Natural killer cell (primary cell): ENCODE results near the gene DAZAP1. TPM values are rescaled to one million over a fixed set of nuclear protein-coding genes. Genes with fewer than 3 reads are reported as not detected.

ENCODE experiments used
- ATAC-seq, 3 donors: fragments of 150-1000 bp in 2 of 3; fragments of 200-7000 bp in 1 of 3; cut with Tn5 transposase; 1 replicate in 1 of 3; 2 replicates in 2 of 3; pipeline ENCODE4 v1.10.0; 2021; ENCODE audit warnings: mild to moderate bottlenecking in 2 of 3, moderate library complexity in 2 of 3
- DNase-seq, 2 donors: peaks; one replicate each; pipeline versions ENCODE4 v3.0.0 to v3.0.0-alpha.2; 2013 to 2021; ENCODE audit warnings: mixed read lengths in 1 of 2
- H3K27ac ChIP-seq: one replicate; pipeline ENCODE4 v1.5.1; 2013; ENCODE audit warnings: mild to moderate bottlenecking, low read length
- H3K27me3 ChIP-seq: one replicate; pipeline ENCODE4 v1.6.1; 2013; ENCODE audit warnings: low read length; ENCODE audit not compliant: control insufficient read depth, insufficient read depth
- H3K36me3 ChIP-seq: one replicate; pipeline ENCODE4 v1.6.1; 2013; ENCODE audit warnings: low read length; ENCODE audit not compliant: control insufficient read depth, insufficient read depth
- H3K4me1 ChIP-seq: one replicate; pipeline ENCODE4 v1.6.1; 2013; ENCODE audit warnings: low read length; ENCODE audit not compliant: control insufficient read depth, insufficient read depth
- H3K4me3 ChIP-seq: one replicate; pipeline ENCODE4 v1.5.1; 2013; ENCODE audit warnings: low read length
- H3K9me3 ChIP-seq: one replicate; pipeline ENCODE4 v1.6.1; 2013; ENCODE audit warnings: low read length; ENCODE audit not compliant: control insufficient read depth, insufficient read depth
- H3K27ac Mint-ChIP-seq, 2 donors: one replicate each; pipeline ENCODE4 v1.8.0; 2022; ENCODE audit warnings: mild to moderate bottlenecking in 2 of 2, mixed read lengths in 2 of 2, moderate library complexity in 1 of 2
- H3K27me3 Mint-ChIP-seq, 2 donors: one replicate each; pipeline ENCODE4 v1.8.0; 2022; ENCODE audit warnings: low read depth in 2 of 2, mixed read lengths in 2 of 2
- H3K36me3 Mint-ChIP-seq: one replicate; pipeline ENCODE4 v1.8.0; 2022; ENCODE audit warnings: mixed read lengths
- H3K4me1 Mint-ChIP-seq, 2 donors: one replicate each; pipeline ENCODE4 v1.8.0; 2022; ENCODE audit warnings: mixed read lengths in 2 of 2
- H3K4me3 Mint-ChIP-seq: one replicate; pipeline ENCODE4 v1.8.0; 2022; ENCODE audit warnings: mild to moderate bottlenecking, moderate library complexity, mixed read lengths
- H3K9me3 Mint-ChIP-seq, 2 donors: one replicate each; pipeline ENCODE4 v1.8.0; 2022; ENCODE audit warnings: mixed read lengths in 2 of 2
- CTCF ChIP-seq: fragments of 200-600 bp; IDR thresholded peaks from one replicate; pipeline ENCODE4 v1.8.0; 2022; ENCODE audit warnings: antibody characterized with exemption
- WGBS: methylation state at CpG from one replicate; pipeline ENCODE4 v1.1.7; 2013; ENCODE audit warnings: missing lambda C conversion rate; ENCODE audit not compliant: insufficient coverage; 5-methylcytosine and 5-hydroxymethylcytosine counted together
- intact Hi-C: fragments of 100-400 bp; cut with micrococcal nuclease; formaldehyde crosslinking; loops from one replicate; pipeline ENCODE4 v1.14.2; 2022
- total RNA-seq, 4 donors: library from RNA; stranded (reverse); fragments of 120-200 nt in 1 of 4; gene quantifications; one replicate each; pipeline versions ENCODE4 v1.2.3 to v1.2.4, GENCODE V29; 2013 to 2022

DAZAP1 gene
- total RNA-seq, 3 donors from 2014 or later (not counting 1 experiment from before 2014, with no cell fraction given) = 166 to 207 (median 170) TPM

- H3K36me3 ChIP-seq = peaks cover 4% of the 10 kb centered on the region
- H3K27ac Mint-ChIP-seq = peak overlapping the region; percentile 91 to 94
- H3K4me1 ChIP-seq = peaks cover 81% of the 10 kb centered on the region
- no peak overlapping the region for H3K4me3 ChIP-seq
- no peak for TF ChIP-seq CTCF
- H3K27me3 ChIP-seq = no peaks in the 10 kb centered on the region
- DNase-seq (no peak), ATAC-seq (no peak)
- H3K9me3 ChIP-seq = no peaks in the 10 kb centered on the region
- intact Hi-C loops = no loop called here
- H3K27ac ChIP-seq = peak overlapping the region; percentile 99
- no peaks in the 10 kb centered on the region for H3K36me3 Mint-ChIP-seq
- WGBS = 84% methylated on average over 9 of the region's 9 CpGs
- H3K4me1 Mint-ChIP-seq = peaks cover 65 to 77% of the 10 kb centered on the region in 2 donors
- H3K27me3 Mint-ChIP-seq = no peaks in the 10 kb centered on the region
- peak overlapping the region; percentile 95 for H3K4me3 Mint-ChIP-seq
- no peaks in the 10 kb centered on the region for H3K9me3 Mint-ChIP-seq
These were observed 3.4 kb downstream of the DAZAP1 start for GRCh38 chr19:1410789-1411188.

GRCh38 chr19:1411255-1412191 lies 4.1 kb downstream of the DAZAP1 start:
- Mint-ChIP-seq H3K27ac (peak overlapping the region; percentile 91 to 94), H3K9me3 (no peaks in the 10 kb centered on the region), H3K36me3 (no peaks in the 10 kb centered on the region), H3K27me3 (no peaks in the 10 kb centered on the region), H3K4me1 (peaks cover 69 to 82% of the 10 kb centered on the region in 2 donors), H3K4me3 (peak overlapping the region; percentile 95)
- H3K9me3 ChIP-seq = no peaks in the 10 kb centered on the region
- WGBS = 60% methylated on average over 29 of the region's 29 CpGs
- ATAC-seq (peak in 2 of 3 donors; percentile 1 to 7), DNase-seq (peak; percentile 46 to 60)
- TF ChIP-seq CTCF = no peak
- H3K27me3 ChIP-seq = no peaks in the 10 kb centered on the region
- H3K4me1 ChIP-seq = peaks cover 85% of the 10 kb centered on the region
- intact Hi-C loops = no loop called here
- H3K36me3 ChIP-seq = peaks cover 4% of the 10 kb centered on the region
- no peak overlapping the region for H3K4me3 ChIP-seq
- peak overlapping the region; percentile 61 for H3K27ac ChIP-seq

GRCh38 chr19:1412323-1412923 lies 5.0 kb downstream of the DAZAP1 start:
- Histone ChIP-seq H3K9me3 (no peaks in the 10 kb centered on the region), H3K4me1 (peaks cover 89% of the 10 kb centered on the region), H3K27me3 (no peaks in the 10 kb centered on the region), H3K4me3 (no peak overlapping the region), H3K36me3 (peaks cover 11% of the 10 kb centered on the region), H3K27ac (peak overlapping the region; percentile 61)
- no peak for TF ChIP-seq CTCF
- Mint-ChIP-seq H3K27me3 (no peaks in the 10 kb centered on the region), H3K4me3 (peak overlapping the region; percentile 72), H3K4me1 (peaks cover 69 to 80% of the 10 kb centered on the region in 2 donors), H3K27ac (peak overlapping the region; percentile 91 to 94), H3K9me3 (no peaks in the 10 kb centered on the region), H3K36me3 (no peaks in the 10 kb centered on the region)
- intact Hi-C loops = no loop called here
- WGBS = 75% methylated on average over 21 of the region's 21 CpGs
- ATAC-seq = no peak
- DNase-seq = no peak
